Keratinocyte (primary cell): Measurements from ENCODE around the gene SASH1.

Experiments
- EZH2 ChIP-seq: IDR thresholded peaks from one replicate; pipeline ENCODE4 v1.6.1; 2012; ENCODE audit warnings: inconsistent platforms, mild to moderate bottlenecking, low read length, moderate library complexity
- TF ChIP-seq, protein P1 (sequence below), 3 experiments: IDR thresholded peaks in 1 of 3; conservative IDR thresholded peaks in 1 of 3; optimal IDR thresholded peaks in 1 of 3; 2 replicates in 2 of 3; 3 replicates in 1 of 3; pipeline versions ENCODE3 to v1.5.1; 2011; ENCODE audit warnings: low read length in 3 of 3, mild to moderate bottlenecking in 3 of 3, moderate library complexity in 2 of 3, control low read depth in 1 of 3, inconsistent platforms in 1 of 3; ENCODE audit not compliant: insufficient read depth in 2 of 3; ENCODE audit errors: extremely low read depth in 1 of 3

- TF ChIP-seq, protein P1, sequence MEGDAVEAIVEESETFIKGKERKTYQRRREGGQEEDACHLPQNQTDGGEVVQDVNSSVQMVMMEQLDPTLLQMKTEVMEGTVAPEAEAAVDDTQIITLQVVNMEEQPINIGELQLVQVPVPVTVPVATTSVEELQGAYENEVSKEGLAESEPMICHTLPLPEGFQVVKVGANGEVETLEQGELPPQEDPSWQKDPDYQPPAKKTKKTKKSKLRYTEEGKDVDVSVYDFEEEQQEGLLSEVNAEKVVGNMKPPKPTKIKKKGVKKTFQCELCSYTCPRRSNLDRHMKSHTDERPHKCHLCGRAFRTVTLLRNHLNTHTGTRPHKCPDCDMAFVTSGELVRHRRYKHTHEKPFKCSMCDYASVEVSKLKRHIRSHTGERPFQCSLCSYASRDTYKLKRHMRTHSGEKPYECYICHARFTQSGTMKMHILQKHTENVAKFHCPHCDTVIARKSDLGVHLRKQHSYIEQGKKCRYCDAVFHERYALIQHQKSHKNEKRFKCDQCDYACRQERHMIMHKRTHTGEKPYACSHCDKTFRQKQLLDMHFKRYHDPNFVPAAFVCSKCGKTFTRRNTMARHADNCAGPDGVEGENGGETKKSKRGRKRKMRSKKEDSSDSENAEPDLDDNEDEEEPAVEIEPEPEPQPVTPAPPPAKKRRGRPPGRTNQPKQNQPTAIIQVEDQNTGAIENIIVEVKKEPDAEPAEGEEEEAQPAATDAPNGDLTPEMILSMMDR (optimal IDR thresholded peaks at IDR 0.05 in 1 of 3, IDR thresholded peaks at IDR 0.05 in 1 of 3, conservative IDR thresholded peaks at IDR 0.05 in 1 of 3; ENCODE audit: extremely low read depth in 1 of 3, insufficient read depth in 2 of 3, low read length in 3 of 3), result no peak
- no peak for TF ChIP-seq EZH2
Measured at GRCh38 chr6:148385379-148385778, 42.7 kb downstream of the SASH1 start.
